H1 (cell line): ENCODE measurements around the gene LHFPL2. TPM values are rescaled to one million over a fixed set of nuclear protein-coding genes. Genes with fewer than 3 reads are reported as not detected.

Experiments used
- CTCF ChIA-PET: fragments of 300-600 bp; sonication (Branson Sonifier 250); formaldehyde crosslinking; loops from one replicate; lab custom pipeline; 2021; ENCODE audit not compliant: partially characterized antibody; lab: Charles Lee
- POLR2A ChIA-PET: fragments of 300-600 bp; sonication (Branson Sonifier 250); formaldehyde crosslinking; loops from one replicate; lab custom pipeline; 2021; ENCODE audit warnings: inconsistent platforms; ENCODE audit not compliant: partially characterized antibody; lab: Charles Lee
- DNase-seq, 2 experiments: peaks; one replicate each; pipeline versions ENCODE4 v3.0.0 to v3.0.0-alpha.2; 2010 to 2022; ENCODE audit warnings: low spot score in 2 of 2, low read depth in 1 of 2, mixed read lengths in 1 of 2
- FAIRE-seq: peaks from 2 replicates; lab custom pipeline; 2011; peaks lifted over from hg19 to GRCh38; lab: Jason Lieb, UNC
- H2AFZ ChIP-seq: 2 replicates; pipeline ENCODE4 v1.8.1; 2012; ENCODE audit warnings: low read length, inconsistent platforms
- H2AK5ac ChIP-seq: 2 replicates; pipeline ENCODE4 v1.6.1; 2013; ENCODE audit warnings: low read depth, low read length
- H2BK120ac ChIP-seq: replicated peaks from 2 replicates; pipeline ENCODE3; 2013; ENCODE audit warnings: low read depth, low read length, inconsistent platforms
- H2BK12ac ChIP-seq: 2 replicates; pipeline ENCODE4 v1.6.1; 2013; ENCODE audit warnings: low read depth, low read length
- H2BK15ac ChIP-seq: 2 replicates; pipeline ENCODE4 v1.6.1; 2013; ENCODE audit warnings: low read length
- H2BK20ac ChIP-seq: 2 replicates; pipeline ENCODE4 v1.6.1; 2013; ENCODE audit warnings: low read length
- H2BK5ac ChIP-seq: 2 replicates; pipeline ENCODE4 v1.6.1; 2013; ENCODE audit warnings: low read depth, low read length
- H3K14ac ChIP-seq: 2 replicates; pipeline ENCODE4 v1.6.1; 2013; ENCODE audit warnings: inconsistent platforms; ENCODE audit not compliant: insufficient read length
- H3K18ac ChIP-seq: 2 replicates; pipeline ENCODE4 v1.6.1; 2013; ENCODE audit warnings: low read length; ENCODE audit errors: extremely low read depth
- H3K23ac ChIP-seq: 2 replicates; pipeline ENCODE4 v1.6.1; 2013; ENCODE audit warnings: inconsistent platforms; ENCODE audit not compliant: insufficient read length
- H3K23me2 ChIP-seq: 2 replicates; pipeline ENCODE4 v1.6.1; 2013; ENCODE audit warnings: low read depth, low read length
- H3K27ac ChIP-seq: 2 replicates; pipeline ENCODE4 v1.6.1; 2011; ENCODE audit warnings: low read depth, low read length, inconsistent platforms
- H3K27me3 ChIP-seq, 4 experiments: replicated peaks in 1 of 4; 1 replicate in 1 of 4; 2 replicates in 3 of 4; pipeline versions ENCODE4 v1.6.1 to v1.8.1; 2011 to 2013; ENCODE audit warnings: low read length in 3 of 4, mild to moderate bottlenecking in 3 of 4, inconsistent platforms in 2 of 4, mixed read lengths in 2 of 4, moderate library complexity in 1 of 4; ENCODE audit not compliant: control insufficient read depth in 3 of 4, insufficient read depth in 3 of 4; ENCODE audit errors: extremely low read depth in 1 of 4
- H3K36me3 ChIP-seq, 4 experiments: 2 replicates each; pipeline versions ENCODE4 v1.6.1 to v1.8.1; 2011 to 2013; ENCODE audit warnings: mild to moderate bottlenecking in 4 of 4, low read length in 3 of 4, moderate library complexity in 2 of 4, control low read depth in 1 of 4, inconsistent platforms in 1 of 4; ENCODE audit not compliant: insufficient read depth in 4 of 4, control insufficient read depth in 2 of 4
- H3K4ac ChIP-seq: replicated peaks from 2 replicates; pipeline ENCODE3; 2013; ENCODE audit warnings: low read length, low read depth, mixed read lengths, inconsistent platforms; ENCODE audit not compliant: insufficient read length
- H3K4me1 ChIP-seq, 4 experiments: replicated peaks in 1 of 4; 1 replicate in 1 of 4; 2 replicates in 3 of 4; pipeline versions ENCODE4 v1.6.1 to v1.8.1; 2011 to 2013; ENCODE audit warnings: low read length in 3 of 4, inconsistent platforms in 2 of 4, mixed read lengths in 1 of 4; ENCODE audit not compliant: insufficient read depth in 4 of 4, control insufficient read depth in 3 of 4
- H3K4me2 ChIP-seq, 2 experiments: 2 replicates each; pipeline versions ENCODE4 v1.6.1 to v1.8.1; 2011 to 2013; ENCODE audit warnings: low read depth in 2 of 2, low read length in 2 of 2, control low read depth in 1 of 2, inconsistent platforms in 1 of 2, mild to moderate bottlenecking in 1 of 2; ENCODE audit not compliant: insufficient read depth in 1 of 2
- H3K4me3 ChIP-seq, 4 experiments: fragments of 200-600, 300-600 bp in 1 of 4; sonication (generic), shearing (Covaris generic), sonication (Bioruptor Twin) in 1 of 4; 2 replicates each; pipeline versions ENCODE4 v1.5.1 to v1.8.1; 2011 to 2016; ENCODE audit warnings: low read length in 4 of 4, low read depth in 3 of 4, control low read depth in 2 of 4, inconsistent platforms in 2 of 4, mild to moderate bottlenecking in 2 of 4, mixed read lengths in 1 of 4, moderate library complexity in 1 of 4; ENCODE audit not compliant: insufficient read depth in 2 of 4; ENCODE audit errors: extremely low read depth in 1 of 4
- H3K56ac ChIP-seq: replicated peaks from 2 replicates; pipeline ENCODE3; 2013; ENCODE audit warnings: low read depth, mild to moderate bottlenecking, mixed read lengths, low read length, inconsistent platforms; ENCODE audit not compliant: insufficient read length
- H3K79me1 ChIP-seq: 2 replicates; pipeline ENCODE4 v1.6.1; 2013; ENCODE audit warnings: low read depth, low read length, control low read depth
- H3K79me2 ChIP-seq, 2 experiments: 2 replicates each; pipeline versions ENCODE4 v1.6.1 to v1.8.1; 2012 to 2013; ENCODE audit warnings: low read length in 2 of 2, mild to moderate bottlenecking in 2 of 2, inconsistent platforms in 1 of 2; ENCODE audit not compliant: insufficient read depth in 2 of 2, control insufficient read depth in 1 of 2
- H3K9ac ChIP-seq, 4 experiments: replicated peaks in 1 of 4; 1 replicate in 1 of 4; 2 replicates in 3 of 4; pipeline versions ENCODE4 v1.6.1 to v1.8.1; 2011 to 2013; ENCODE audit warnings: low read depth in 3 of 4, low read length in 3 of 4, control low read depth in 2 of 4, mild to moderate bottlenecking in 2 of 4, moderate library complexity in 2 of 4, inconsistent platforms in 1 of 4; ENCODE audit errors: extremely low read depth in 1 of 4
- H3K9me3 ChIP-seq, 2 experiments: 2 replicates each; pipeline versions ENCODE4 v1.6.1 to v1.8.1; 2012 to 2013; ENCODE audit warnings: mild to moderate bottlenecking in 2 of 2, moderate library complexity in 2 of 2, control low read depth in 1 of 2, inconsistent platforms in 1 of 2, low read depth in 1 of 2, low read length in 1 of 2, mixed read lengths in 1 of 2; ENCODE audit not compliant: insufficient read depth in 2 of 2
- H4K20me1 ChIP-seq, 2 experiments: replicated peaks in 1 of 2; 2 replicates each; pipeline versions ENCODE3 to v1.8.1; 2011 to 2013; ENCODE audit warnings: inconsistent platforms in 2 of 2, low read length in 2 of 2, mild to moderate bottlenecking in 1 of 2; ENCODE audit not compliant: insufficient read depth in 2 of 2, control insufficient read depth in 1 of 2
- H4K5ac ChIP-seq: 2 replicates; pipeline ENCODE4 v1.6.1; 2013; ENCODE audit warnings: low read length, low read depth, mixed read lengths, inconsistent platforms; ENCODE audit not compliant: insufficient read length
- H4K8ac ChIP-seq: 2 replicates; pipeline ENCODE4 v1.8.0; 2013; ENCODE audit warnings: mild to moderate bottlenecking, moderate library complexity, low read length, inconsistent platforms; ENCODE audit not compliant: insufficient read depth; ENCODE audit errors: extremely low read depth
- H4K91ac ChIP-seq: replicated peaks from 2 replicates; pipeline ENCODE3; 2013; ENCODE audit warnings: low read length, mixed read lengths, inconsistent platforms; ENCODE audit not compliant: insufficient read length
- ATF2 ChIP-seq: IDR thresholded peaks from 2 replicates; pipeline ENCODE4 v1.6.1; 2012; ENCODE audit warnings: low read length, inconsistent platforms
- BCL11A ChIP-seq, 2 experiments: IDR thresholded peaks; one replicate each; pipeline ENCODE4 v1.6.1; 2011; ENCODE audit warnings: low read depth in 2 of 2, low read length in 2 of 2, mild to moderate bottlenecking in 2 of 2
- CHD1 ChIP-seq: IDR thresholded peaks from 2 replicates; pipeline ENCODE4 v1.6.1; 2012; ENCODE audit warnings: low read depth, low read length, improper control_type of control experiment
- KDM4A ChIP-seq: IDR thresholded peaks from one replicate; pipeline ENCODE4 v1.7.1; 2012; ENCODE audit warnings: low read depth, mild to moderate bottlenecking, moderate library complexity, low read length, inconsistent platforms; ENCODE audit not compliant: severe bottlenecking
- MAX ChIP-seq: IDR thresholded peaks from 2 replicates; pipeline ENCODE4 v1.6.1; 2012; ENCODE audit warnings: inconsistent platforms
- RAD21 ChIP-seq, 2 experiments: IDR thresholded peaks in 1 of 2; conservative IDR thresholded peaks in 1 of 2; 2 replicates each; pipeline ENCODE4 v1.6.1; 2011; ENCODE audit warnings: low read depth in 2 of 2, low read length in 2 of 2, improper control_type of control experiment in 1 of 2, inconsistent platforms in 1 of 2, mild to moderate bottlenecking in 1 of 2, moderate library complexity in 1 of 2
- RBBP5 ChIP-seq: IDR thresholded peaks from 2 replicates; pipeline ENCODE4 v1.7.1; 2012; ENCODE audit warnings: low read depth, mild to moderate bottlenecking, inconsistent platforms, low read length, moderate library complexity, borderline replicate concordance
- SIN3A ChIP-seq, 2 experiments: IDR thresholded peaks in 1 of 2; conservative IDR thresholded peaks in 1 of 2; 2 replicates each; pipeline ENCODE4 v1.6.1; 2011 to 2012; ENCODE audit warnings: low read length in 2 of 2, improper control_type of control experiment in 1 of 2, low read depth in 1 of 2, mild to moderate bottlenecking in 1 of 2
- SP4 ChIP-seq: IDR thresholded peaks from 2 replicates; pipeline ENCODE4 v1.6.1; 2012; ENCODE audit warnings: low read length, inconsistent platforms
- SUZ12 ChIP-seq: fragments of 200-600 bp; sonication (generic); IDR thresholded peaks from 2 replicates; pipeline ENCODE4 v1.6.1; 2012; ENCODE audit warnings: mild to moderate bottlenecking, inconsistent platforms, low read length, moderate library complexity, mixed read lengths
- TBP ChIP-seq: IDR thresholded peaks from 2 replicates; pipeline ENCODE4 v1.6.1; 2011; ENCODE audit warnings: low read depth, low read length, improper control_type of control experiment
- WGBS, 2 experiments: shearing (Covaris generic) in 1 of 2; methylation state at CpG; one replicate each; pipeline versions ENCODE4 v1.1.6 to v1.1.7; 2013 to 2015; ENCODE audit warnings: low lambda C conversion rate in 2 of 2, mixed read lengths in 2 of 2, inconsistent platforms in 1 of 2, low coverage in 1 of 2, missing lambda C conversion rate in 1 of 2; ENCODE audit not compliant: insufficient replicate concordance in 2 of 2, insufficient coverage in 1 of 2, insufficient read length in 1 of 2; ENCODE audit errors: extremely low coverage in 1 of 2, missing lambda C conversion rate in 1 of 2; 5-methylcytosine and 5-hydroxymethylcytosine counted together
- polyA plus RNA-seq, 7 experiments: library from polyadenylated mRNA; depleted of rRNA in 3 of 7; stranded (reverse) in 5 of 7; unstranded in 2 of 7; fragments of >200 nt in 5 of 7; fragments of 200-250 nt in 2 of 7; gene quantifications; 1 replicate in 5 of 7; 2 replicates in 1 of 7; 4 replicates in 1 of 7; pipeline versions ENCODE4 v1.2.1 to v1.2.3, GENCODE V29; 2011 to 2013; ENCODE audit warnings: missing spikeins in 2 of 7, mixed read lengths in 2 of 7
- total RNA-seq: library from RNA; stranded (reverse); fragmentation: NEBNext Ultra II Directional; extraction: Animal tissue kit (Norgen Biotek cat#: 25700); gene quantifications from 2 replicates; pipeline ENCODE4 v1.2.1, GENCODE V29; 2021

LHFPL2 gene
- total and polyA plus RNA-seq, 2 of the 8 experiments (the other 6 are each of a cell fraction or from before 2014, with no cell fraction given): 9.6 to 43.0 TPM

- Histone ChIP-seq H3K4me3 (no peak overlapping the region), H2BK120ac (no peak overlapping the region), H2AFZ (no peak overlapping the region), H4K8ac (no peak overlapping the region), H3K79me1 (peaks cover 13% of the 10 kb centered on the region), H4K91ac (no peak overlapping the region), H4K20me1 (peaks cover 13 to 19% of the 10 kb centered on the region in 2 experiments), H4K5ac (no peak overlapping the region), H3K23me2 (no peaks in the 10 kb centered on the region), H3K23ac (no peak overlapping the region), H2AK5ac (no peak overlapping the region), H2BK15ac (no peak overlapping the region), H3K4me1 (peaks cover 0 to 8% (median 6%) of the 10 kb centered on the region in 4 experiments; a peak in 4 of 7 replicates), H3K9me3 (no peaks in the 10 kb centered on the region), H2BK12ac (no peak overlapping the region), H3K56ac (no peak overlapping the region), H3K4me2 (no peak overlapping the region), H2BK20ac (no peak overlapping the region), H3K36me3 (peaks cover 4 to 25% (median 13%) of the 10 kb centered on the region in 4 experiments; a peak in 7 of 8 replicates), H3K27ac (no peak overlapping the region), H3K14ac (no peak overlapping the region), H2BK5ac (no peak overlapping the region), H3K27me3 (no peaks in the 10 kb centered on the region), H3K18ac (no peak overlapping the region), H3K9ac (no peak overlapping the region), H3K79me2 (peaks cover 0 to 85% of the 10 kb centered on the region in 2 experiments; a peak in 3 of 4 replicates), H3K4ac (no peak overlapping the region)
- 95% methylated on average over 5 of the region's 5 CpGs; no CpG with 5 or more reads in 1 of the 2 experiments for WGBS, 2 experiments
- FAIRE-seq: no peak
- ChIA-PET POLR2A (interaction anchor here (0.6 to 0.8 kb wide), 2 partner anchors 20 to 32 kb away, joined by 3 read pairs; no protein-coding TSS in a partner anchor), CTCF (interaction anchor here (0.6 to 2.9 kb wide), 5 partner anchors 11 to 319 kb away, joined by 3 to 14 read pairs (median 11); no protein-coding TSS in a partner anchor)
- no peak for DNase-seq
- TF ChIP-seq KDM4A: no peak
- TF ChIP-seq TBP: no peak
- TF ChIP-seq RBBP5: no peak
- TF ChIP-seq SUZ12: no peak
- no peak for TF ChIP-seq RAD21 (IDR thresholded peaks at IDR 0.05 in 1 of 2, conservative IDR thresholded peaks at IDR 0.05 in 1 of 2; ENCODE audit: low read depth in 2 of 2, low read length in 2 of 2)
- TF ChIP-seq SP4: no peak
- TF ChIP-seq SIN3A (conservative IDR thresholded peaks at IDR 0.05 in 1 of 2, IDR thresholded peaks at IDR 0.05 in 1 of 2; ENCODE audit: low read depth in 1 of 2, low read length in 2 of 2): no peak
- no peak for TF ChIP-seq MAX
- TF ChIP-seq CHD1: no peak
- TF ChIP-seq BCL11A (IDR thresholded peaks at IDR 0.05; ENCODE audit: low read depth in 2 of 2, low read length in 2 of 2): no peak
- no peak for TF ChIP-seq ATF2
Observed at GRCh38 chr5:78634229-78634628, 14.3 kb downstream of the LHFPL2 start.
